DOHH2 (cell line): ENCODE measurements around the gene APOL2.

Experiments
- H3F3A ChIP-seq: fragments of 200-600 bp; sonication (generic), shearing (Covaris generic); 2 replicates; pipeline ENCODE4 v1.6.0; 2016; ENCODE audit warnings: antibody characterized with exemption, mild to moderate bottlenecking; ENCODE audit not compliant: control insufficient read depth, insufficient read depth
- H3K27ac ChIP-seq: fragments of 200-600 bp; sonication (generic); 2 replicates; pipeline ENCODE4 v1.5.1; 2014; ENCODE audit warnings: low read depth, mild to moderate bottlenecking, low read length, moderate library complexity
- H3K27me3 ChIP-seq: fragments of 200-600 bp; sonication (generic); 2 replicates; pipeline ENCODE4 v1.6.1; 2014; ENCODE audit warnings: mild to moderate bottlenecking, low read length, mixed read lengths; ENCODE audit not compliant: control insufficient read depth
- H3K36me3 ChIP-seq: fragments of 200-600 bp; sonication (generic); 2 replicates; pipeline ENCODE4 v1.6.1; 2014; ENCODE audit warnings: mild to moderate bottlenecking, low read length, moderate library complexity, mixed read lengths; ENCODE audit not compliant: control insufficient read depth
- H3K4me1 ChIP-seq: fragments of 200-600 bp; sonication (generic); 2 replicates; pipeline ENCODE4 v1.6.1; 2014; ENCODE audit warnings: mild to moderate bottlenecking, low read length, mixed read lengths; ENCODE audit not compliant: control insufficient read depth
- H3K4me2 ChIP-seq: fragments of 200-600 bp; sonication (generic); 2 replicates; pipeline ENCODE4 v1.6.0; 2014; ENCODE audit warnings: mild to moderate bottlenecking, low read length, moderate library complexity
- H3K4me3 ChIP-seq: fragments of 200-600 bp; sonication (generic); 2 replicates; pipeline ENCODE4 v1.5.1; 2014; ENCODE audit warnings: mild to moderate bottlenecking, low read length, mixed read lengths
- H3K79me2 ChIP-seq: fragments of 200-600 bp; sonication (generic); 2 replicates; pipeline ENCODE4 v1.6.1; 2014; ENCODE audit warnings: mild to moderate bottlenecking, low read length, mixed read lengths; ENCODE audit not compliant: control insufficient read depth
- H3K9me2 ChIP-seq: fragments of 200-600 bp; sonication (generic); replicated peaks from 2 replicates; pipeline ENCODE4 v1.6.1; 2014; ENCODE audit warnings: mild to moderate bottlenecking, low read length, mixed read lengths; ENCODE audit not compliant: control insufficient read depth
- H3K9me3 ChIP-seq: fragments of 200-600 bp; sonication (generic); 2 replicates; pipeline ENCODE4 v1.6.1; 2014; ENCODE audit warnings: antibody characterized with exemption, low read length, mixed read lengths; ENCODE audit not compliant: control insufficient read depth, insufficient read depth
- H4K20me1 ChIP-seq: fragments of 200-600 bp; sonication (generic); 2 replicates; pipeline ENCODE4 v1.6.0; 2014; ENCODE audit warnings: low read depth, mild to moderate bottlenecking, antibody characterized with exemption, low read length, moderate library complexity; ENCODE audit not compliant: control insufficient read depth, insufficient read depth
- CTCF ChIP-seq: fragments of 200-600 bp; sonication (generic); IDR thresholded peaks from one replicate; pipeline ENCODE4 v1.5.1; 2014; ENCODE audit warnings: antibody characterized with exemption, mild to moderate bottlenecking, low read depth, low read length; ENCODE audit not compliant: poor library complexity, severe bottlenecking
- EZH2phosphoT487 ChIP-seq: fragments of 200-600 bp; sonication (generic); IDR thresholded peaks from 2 replicates; pipeline ENCODE4 v1.6.1; 2017; ENCODE audit warnings: borderline replicate concordance, mild to moderate bottlenecking, antibody characterized with exemption, low read length, moderate library complexity, mixed read lengths

APOL2 gene

GRCh38 chr22:36286096-36286957 is 47.0 kb upstream of the APOL2 start:
- Histone ChIP-seq H3K79me2 (no peaks in the 10 kb centered on the region), H4K20me1 (peaks cover 3% of the 10 kb centered on the region), H3K9me3 (no peaks in the 10 kb centered on the region), H3K27me3 (no peaks in the 10 kb centered on the region), H3K4me1 (no peaks in the 10 kb centered on the region), H3K36me3 (peaks cover 79% of the 10 kb centered on the region), H3K9me2 (no peaks in the 10 kb centered on the region), H3K27ac (no peak overlapping the region), H3F3A (no peaks in the 10 kb centered on the region), H3K4me3 (no peak overlapping the region), H3K4me2 (no peak overlapping the region)
- TF ChIP-seq CTCF, result peak; percentile 96
- TF ChIP-seq EZH2phosphoT487, result no peak

- Histone ChIP-seq H3K9me3 (no peaks in the 10 kb centered on the region), H4K20me1 (peaks cover 3% of the 10 kb centered on the region), H3K79me2 (no peaks in the 10 kb centered on the region), H3K4me1 (no peaks in the 10 kb centered on the region), H3K27ac (no peak overlapping the region), H3F3A (no peaks in the 10 kb centered on the region; the same call in 1 of the 2 replicates), H3K27me3 (no peaks in the 10 kb centered on the region), H3K4me2 (no peak overlapping the region), H3K36me3 (peaks cover 83% of the 10 kb centered on the region), H3K9me2 (no peaks in the 10 kb centered on the region), H3K4me3 (no peak overlapping the region)
- no peak for TF ChIP-seq EZH2phosphoT487
- TF ChIP-seq CTCF, result no peak
Measured at GRCh38 chr22:36285545-36285944, 46.2 kb upstream of the APOL2 start.

- peaks cover 83% of the 10 kb centered on the region for H3K36me3 ChIP-seq
- H3K27ac ChIP-seq, result no peak overlapping the region
Measured at GRCh38 chr22:36285017-36285416, 45.7 kb upstream of the APOL2 start.

More at GRCh38 chr22:36285017-36285416, 45.7 kb upstream of the APOL2 start:
- no peaks in the 10 kb centered on the region for H3K9me2 ChIP-seq
- TF ChIP-seq EZH2phosphoT487, result no peak
- TF ChIP-seq CTCF, result no peak
- peaks cover 3% of the 10 kb centered on the region for H4K20me1 ChIP-seq
- no peak overlapping the region for H3K4me2 ChIP-seq
- H3K9me3 ChIP-seq, result no peaks in the 10 kb centered on the region
- no peaks in the 10 kb centered on the region; the same call in 1 of the 2 replicates for H3F3A ChIP-seq
- no peaks in the 10 kb centered on the region for H3K27me3 ChIP-seq
- no peaks in the 10 kb centered on the region for H3K79me2 ChIP-seq
- no peaks in the 10 kb centered on the region for H3K4me1 ChIP-seq
- H3K4me3 ChIP-seq, result no peak overlapping the region
